GM18508 (cell line): ENCODE results near the gene ZSCAN9.
A peak's percentile ranks its signal among the peaks of the same experiment; 100 is the strongest.

Experiments used
- ATAC-seq: cut with Tn5 transposase; IDR thresholded peaks from one replicate; pipeline ENCODE4 v1.9.1; 2021; ENCODE audit warnings: moderate number of reproducible peaks; ENCODE audit not compliant: insufficient read depth, unreplicated experiment

Gene ZSCAN9

GRCh38 chr6:28266563-28266961 is 41.5 kb downstream of the ZSCAN9 start:
- no peak for ATAC-seq

GRCh38 chr6:28266962-28267694 is 42.1 kb downstream of the ZSCAN9 start, which contains the start of gene ZSCAN26:
TSS of gene ZSCAN26 (plus strand) at chr6:28267143. CDS start at chr6:28271920, 4,777 bp downstream.
- ATAC-seq, result peak; percentile 74

GRCh38 chr6:28267695-28268059 is 42.6 kb downstream of the ZSCAN9 start:
- ATAC-seq, result no peak

GRCh38 chr6:28269492-28269891 is 44.4 kb downstream of the ZSCAN9 start:
- no peak for ATAC-seq

- no peak for ATAC-seq
These were observed 49.8 kb downstream of the ZSCAN9 start for GRCh38 chr6:28274888-28275287.

GRCh38 chr6:28277746-28278145 is 52.7 kb downstream of the ZSCAN9 start:
- ATAC-seq, result no peak

- ATAC-seq, result no peak
These were observed 55.7 kb downstream of the ZSCAN9 start for GRCh38 chr6:28280595-28281287.

- ATAC-seq, result no peak
These were observed 56.4 kb downstream of the ZSCAN9 start, which contains the start of gene PGBD1 for GRCh38 chr6:28281288-28282064. TSS of gene PGBD1 (plus strand) at chr6:28281572. CDS start at chr6:28283814, 2,242 bp downstream.

GRCh38 chr6:28282926-28283325 is 57.9 kb downstream of the ZSCAN9 start:
- ATAC-seq, result no peak
